ENCODE results near the gene GRB10.

GRCh38 chr7:50631639-50632038 lies 151.1 kb downstream of the GRB10 start:
- TF ChIP-seq CTCF (IDR thresholded peaks at IDR 0.05) = no peak
- TF ChIP-seq POLR2A (IDR thresholded peaks at IDR 0.05) = no peak

Data from uterus (tissue), 2 donors.